Thymus (tissue), 11 donors: ENCODE data around the gene RUNDC1. TPM values are rescaled to one million over a fixed set of nuclear protein-coding genes. Genes with fewer than 3 reads are reported as not detected.
A peak's percentile ranks its signal among the peaks of the same experiment; 100 is the strongest.
"Not testable (repeated sequence)": the region's sequence is repeated elsewhere in the genome, so short reads cannot be mapped to it uniquely, and the experiment has no call there.

Experiments used
- DNase-seq, 9 donors: peaks; one replicate each; pipeline ENCODE4 v3.0.0-alpha.2; 2013; ENCODE audit warnings: low spot score in 9 of 9, low read depth in 6 of 9, missing footprints in 1 of 9
- H3K27ac ChIP-seq, 2 donors: one replicate each; pipeline ENCODE4 v1.5.1; 2013; ENCODE audit warnings: control low read depth in 1 of 2, low read depth in 1 of 2, low read length in 1 of 2, mild to moderate bottlenecking in 1 of 2, moderate library complexity in 1 of 2
- H3K27me3 ChIP-seq, 2 donors: one replicate each; pipeline ENCODE4 v1.5.1; 2013; ENCODE audit warnings: low read length in 1 of 2; ENCODE audit not compliant: control insufficient read depth in 2 of 2, insufficient read depth in 1 of 2
- H3K36me3 ChIP-seq, 2 donors: one replicate each; pipeline ENCODE4 v1.5.1; 2013; ENCODE audit warnings: low read length in 1 of 2, mild to moderate bottlenecking in 1 of 2, moderate library complexity in 1 of 2; ENCODE audit not compliant: control insufficient read depth in 2 of 2, insufficient read depth in 2 of 2
- H3K4me1 ChIP-seq, 2 donors: one replicate each; pipeline ENCODE4 v1.5.1; 2013; ENCODE audit warnings: low read length in 2 of 2; ENCODE audit not compliant: control insufficient read depth in 2 of 2, insufficient read depth in 2 of 2
- H3K4me3 ChIP-seq, 2 donors: one replicate each; pipeline ENCODE4 v1.5.1; 2013; ENCODE audit warnings: low read length in 2 of 2, control low read depth in 1 of 2, mild to moderate bottlenecking in 1 of 2
- H3K9me3 ChIP-seq, 2 donors: one replicate each; pipeline ENCODE4 v1.5.1; 2013; ENCODE audit warnings: low read length in 1 of 2, mild to moderate bottlenecking in 1 of 2; ENCODE audit not compliant: control insufficient read depth in 2 of 2, insufficient read depth in 1 of 2
- WGBS: extraction: QIAGEN DNeasy Blood & Tissue Kit; methylation state at CpG from one replicate; pipeline ENCODE4 v1.1.7; 2013; 5-methylcytosine and 5-hydroxymethylcytosine counted together
- polyA plus RNA-seq: library from polyadenylated mRNA; stranded (reverse); fragments of 200-250 nt; gene quantifications from one replicate; pipeline ENCODE4 v1.2.3, GENCODE V29; 2013
- total RNA-seq: library from RNA; stranded (reverse); fragments of 120-200 nt; gene quantifications from one replicate; pipeline ENCODE4 v1.2.4, GENCODE V29; 2013
- donor health status: healthy.

Gene RUNDC1
- total and polyA plus RNA-seq, 2 donors = 7.1 to 8.8 TPM

GRCh38 chr17:42999003-42999525, 18.7 kb downstream of the RUNDC1 start:
- peaks cover 40 to 44% of the 10 kb centered on the region in 2 donors for H3K36me3 ChIP-seq
- WGBS = 27% methylated on average over 10 of the region's 10 CpGs

DNA sequence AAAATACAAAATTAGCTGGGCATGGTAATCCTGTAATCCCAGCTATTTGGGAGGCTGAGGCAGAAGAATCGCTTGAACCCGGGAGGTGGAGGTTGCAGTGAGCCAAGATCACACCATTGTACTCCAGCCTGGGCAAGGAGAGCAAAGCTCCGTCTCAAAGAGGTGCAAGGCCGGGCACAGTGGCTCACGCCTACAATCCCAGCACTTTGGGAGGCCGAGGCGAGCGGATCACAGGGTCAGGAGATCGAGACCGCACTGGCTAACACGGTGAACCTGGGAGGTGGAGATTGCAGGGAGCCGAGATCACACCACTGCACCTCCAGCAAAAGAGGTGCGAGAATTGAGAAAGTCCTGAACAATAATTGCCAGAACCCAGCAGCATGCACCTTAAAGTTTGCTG, 20.5 kb downstream of the RUNDC1 start:
- Histone ChIP-seq H3K4me1 (peaks cover 5 to 21% of the 10 kb centered on the region in 2 donors), H3K36me3 (peaks cover 47 to 49% of the 10 kb centered on the region in 2 donors)
- H3K4me3 ChIP-seq, H3K9me3 ChIP-seq, DNase-seq, H3K27me3 ChIP-seq, H3K27ac ChIP-seq: not testable (repeated sequence)
- 99% methylated on average over 13 of the region's 13 CpGs for WGBS

More at GRCh38 chr17:42999003-42999525, 18.7 kb downstream of the RUNDC1 start:
- H3K9me3 ChIP-seq = no peaks in the 10 kb centered on the region
- DNase-seq = no peak
- H3K27me3 ChIP-seq = no peaks in the 10 kb centered on the region
- peak overlapping the region; percentile 89 to 95 for H3K27ac ChIP-seq
- peaks cover 5 to 21% of the 10 kb centered on the region in 2 donors for H3K4me1 ChIP-seq
- H3K4me3 ChIP-seq = peak overlapping the region; percentile 61 to 97

DNA sequence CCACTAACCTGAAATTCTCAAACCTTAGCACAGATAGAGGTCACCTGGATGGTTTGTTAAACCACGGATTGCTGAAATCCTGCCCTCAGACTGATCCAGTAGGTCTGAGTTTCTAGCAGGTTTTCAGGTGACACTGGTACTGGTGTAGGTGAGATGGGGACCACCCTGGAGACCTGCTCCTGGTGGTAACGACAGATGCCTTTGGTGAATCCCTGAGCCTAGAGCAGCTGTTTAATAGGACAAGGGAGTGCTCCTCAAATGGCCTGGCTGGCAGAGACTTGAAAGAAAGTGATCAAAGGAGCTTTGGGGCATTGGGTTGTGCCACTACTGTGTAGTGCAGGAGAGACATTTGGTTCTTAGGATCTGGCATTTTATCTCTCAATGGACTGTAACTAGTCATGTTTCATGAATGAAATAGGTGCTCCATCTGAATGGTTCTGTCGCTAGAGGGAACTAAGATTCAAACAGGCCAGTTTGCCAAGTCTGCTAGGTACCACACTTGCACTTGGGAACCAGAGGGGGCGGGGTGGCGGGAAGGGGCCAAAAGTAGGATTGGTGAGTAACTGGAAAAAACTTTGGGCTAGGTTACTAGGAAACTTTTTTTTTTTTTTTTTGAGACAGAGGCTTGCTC, 23.3 kb downstream of the RUNDC1 start:
- WGBS = 95% methylated on average over 5 of the region's 5 CpGs
- H3K9me3 ChIP-seq = no peaks in the 10 kb centered on the region
- H3K36me3 ChIP-seq = peaks cover 47 to 49% of the 10 kb centered on the region in 2 donors
- no peak overlapping the region for H3K4me3 ChIP-seq
- H3K27ac ChIP-seq = no peak overlapping the region
- DNase-seq = no peak
- peaks cover 5 to 22% of the 10 kb centered on the region in 2 donors for H3K4me1 ChIP-seq
- H3K27me3 ChIP-seq = no peaks in the 10 kb centered on the region

- DNase-seq = peak; percentile 62 to 92 (median 80)
- Histone ChIP-seq H3K9me3 (no peaks in the 10 kb centered on the region), H3K27ac (peak within 1 kb of the TSS; percentile 93 to 95), H3K4me1 (peaks cover 0 to 9% of the 10 kb centered on the region in 2 donors), H3K27me3 (no peaks in the 10 kb centered on the region), H3K36me3 (peaks cover 25 to 27% of the 10 kb centered on the region in 2 donors), H3K4me3 (peak within 1 kb of the TSS; percentile 45 to 83)
- 39% methylated on average over 18 of the region's 18 CpGs for WGBS
These were observed 26.5 kb downstream of the RUNDC1 start, which contains the start of gene IFI35 for GRCh38 chr17:43006639-43007551. TSS of gene IFI35 (plus strand) at chr17:43006784. CDS start at chr17:43006948, 164 bp downstream.

- no peaks in the 10 kb centered on the region for H3K27me3 ChIP-seq
- no peaks in the 10 kb centered on the region for H3K9me3 ChIP-seq
- 96% methylated on average over 5 of the region's 5 CpGs for WGBS
- DNase-seq = no peak
- H3K27ac ChIP-seq = no peak overlapping the region
- no peak overlapping the region for H3K4me3 ChIP-seq
- peaks cover 36 to 37% of the 10 kb centered on the region in 2 donors for H3K36me3 ChIP-seq
- H3K4me1 ChIP-seq = peaks cover 0 to 9% of the 10 kb centered on the region in 2 donors
These were observed 30.4 kb downstream of the RUNDC1 start for GRCh38 chr17:43010667-43011308.

- H3K4me3 ChIP-seq = no peak overlapping the region
- 95% methylated on average over 15 of the region's 15 CpGs for WGBS
- H3K36me3 ChIP-seq = peaks cover 45 to 48% of the 10 kb centered on the region in 2 donors
- H3K27ac ChIP-seq = no peak overlapping the region
- no peaks in the 10 kb centered on the region for H3K27me3 ChIP-seq
- no peak for DNase-seq
- no peaks in the 10 kb centered on the region for H3K9me3 ChIP-seq
- H3K4me1 ChIP-seq = peaks cover 0 to 3% of the 10 kb centered on the region in 2 donors
These were observed 31.5 kb downstream of the RUNDC1 start for GRCh38 chr17:43011728-43012472.

- DNase-seq = no peak
- H3K4me1 ChIP-seq = peaks cover 5 to 8% of the 10 kb centered on the region in 2 donors
- H3K27ac ChIP-seq = no peak overlapping the region
These were observed 32.9 kb downstream of the RUNDC1 start for GRCh38 chr17:43013296-43013695.

GRCh38 chr17:43014020-43014648, 33.8 kb downstream of the RUNDC1 start:
- WGBS = 93% methylated on average over 12 of the region's 12 CpGs
- Histone ChIP-seq H3K4me3 (no peak overlapping the region), H3K27ac (no peak overlapping the region), H3K36me3 (peaks cover 48 to 54% of the 10 kb centered on the region in 2 donors), H3K9me3 (no peaks in the 10 kb centered on the region), H3K4me1 (peaks cover 14 to 16% of the 10 kb centered on the region in 2 donors), H3K27me3 (no peaks in the 10 kb centered on the region)
- no peak for DNase-seq

More at GRCh38 chr17:43013296-43013695, 32.9 kb downstream of the RUNDC1 start:
- WGBS = 98% methylated on average over 8 of the region's 8 CpGs
- Histone ChIP-seq H3K36me3 (peaks cover 48 to 52% of the 10 kb centered on the region in 2 donors), H3K27me3 (no peaks in the 10 kb centered on the region), H3K9me3 (no peaks in the 10 kb centered on the region), H3K4me3 (no peak overlapping the region)
